ENCODE measurements around the gene TRMT10B.

TRMT10B gene

GRCh38 chr9:37715991-37716505, 37.6 kb upstream of the TRMT10B start:
- H3K4me3 ChIP-seq (replicated peaks; ENCODE audit: low read depth, low read length) = no peak overlapping the region
- no peak for DNase-seq (ENCODE audit: extremely low read depth, low read depth)
- TF ChIP-seq CTCF (IDR thresholded peaks at IDR 0.05; ENCODE audit: low read depth, low read length, missing control alignments) = no peak

DNA sequence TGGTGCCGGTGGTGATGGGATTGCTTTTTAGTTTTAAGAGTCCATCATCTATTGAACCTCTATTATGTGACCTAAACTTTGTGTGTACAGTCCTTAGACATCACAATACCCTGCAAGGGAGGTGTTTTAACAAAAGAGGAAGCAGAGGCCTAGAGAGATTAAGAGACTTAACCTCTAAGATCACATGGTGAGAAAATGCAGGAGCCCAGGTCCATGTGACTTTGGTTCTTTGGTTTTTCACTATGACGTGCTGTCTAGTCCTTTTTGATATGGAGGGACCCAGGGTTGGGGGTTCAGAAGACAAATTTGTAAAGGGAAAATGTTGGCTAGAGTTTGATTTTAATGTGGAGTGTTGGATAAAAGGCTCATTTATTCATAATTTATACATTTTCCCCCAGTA, 34.1 kb upstream of the TRMT10B start:
- DNase-seq (ENCODE audit: extremely low read depth, low read depth) = no peak
- no peak overlapping the region for H3K4me3 ChIP-seq (replicated peaks; ENCODE audit: low read depth, low read length)
- TF ChIP-seq CTCF (IDR thresholded peaks at IDR 0.05; ENCODE audit: low read depth, low read length, missing control alignments) = no peak

DNA sequence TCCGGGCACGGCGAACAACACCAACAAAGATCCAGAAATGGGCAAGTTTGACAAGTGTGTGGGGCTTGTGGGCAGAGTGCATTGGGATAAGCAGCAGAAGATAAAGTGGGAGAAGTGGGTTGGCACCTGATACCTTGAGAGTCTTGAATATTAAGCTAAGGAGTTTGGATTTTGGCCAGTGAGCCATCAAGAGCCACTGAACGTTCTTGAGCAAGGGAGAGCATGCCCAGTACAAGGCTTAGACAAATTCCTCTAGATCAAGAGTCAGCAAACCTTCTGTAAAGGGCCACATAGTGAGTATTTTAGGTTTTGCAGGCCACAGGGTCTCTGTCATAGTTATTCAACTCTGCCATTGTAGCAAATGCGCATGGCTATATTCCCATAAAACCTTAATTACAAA, 26.6 kb upstream of the TRMT10B start:
- no peak overlapping the region for H3K4me3 ChIP-seq (replicated peaks; ENCODE audit: low read depth, low read length)
- no peak for TF ChIP-seq CTCF (IDR thresholded peaks at IDR 0.05; ENCODE audit: low read depth, low read length, missing control alignments)
- DNase-seq (ENCODE audit: extremely low read depth, low read depth) = no peak

- no peak overlapping the region for H3K4me3 ChIP-seq (replicated peaks; ENCODE audit: low read depth, low read length)
- TF ChIP-seq CTCF (IDR thresholded peaks at IDR 0.05; ENCODE audit: low read depth, low read length, missing control alignments) = no peak
- DNase-seq (ENCODE audit: extremely low read depth, low read depth) = no peak
Measured at GRCh38 chr9:37729499-37729898, 24.1 kb upstream of the TRMT10B start.

- no peak for DNase-seq (ENCODE audit: extremely low read depth, low read depth)
- no peak for TF ChIP-seq CTCF (IDR thresholded peaks at IDR 0.05; ENCODE audit: low read depth, low read length, missing control alignments)
Measured at GRCh38 chr9:37730256-37730655, 23.3 kb upstream of the TRMT10B start.

GRCh38 chr9:37730839-37731238, 22.8 kb upstream of the TRMT10B start:
- no peak for TF ChIP-seq CTCF (IDR thresholded peaks at IDR 0.05; ENCODE audit: low read depth, low read length, missing control alignments)
- no peak for DNase-seq (ENCODE audit: extremely low read depth, low read depth)
- H3K4me3 ChIP-seq (replicated peaks; ENCODE audit: low read depth, low read length) = no peak overlapping the region

More at GRCh38 chr9:37730256-37730655, 23.3 kb upstream of the TRMT10B start:
- H3K4me3 ChIP-seq (replicated peaks; ENCODE audit: low read depth, low read length) = no peak overlapping the region

GRCh38 chr9:37732086-37732741, 21.4 kb upstream of the TRMT10B start:
- no peak for TF ChIP-seq CTCF (IDR thresholded peaks at IDR 0.05; ENCODE audit: low read depth, low read length, missing control alignments)
- no peak overlapping the region for H3K4me3 ChIP-seq (replicated peaks; ENCODE audit: low read depth, low read length)
- DNase-seq (ENCODE audit: extremely low read depth, low read depth) = no peak
